HCT116 (cell line): ENCODE measurements around the gene SPANXN3.

Experiments
- CTCF ChIP-seq, 3 experiments: fragments of 200-600 bp in 1 of 3; sonication (generic) in 1 of 3; IDR thresholded peaks in 2 of 3; conservative IDR thresholded peaks in 1 of 3; 2 replicates each; pipeline ENCODE4 v1.5.1; 2012 to 2017; ENCODE audit warnings: low read depth in 2 of 3, low read length in 2 of 3, antibody characterized with exemption in 1 of 3, borderline replicate concordance in 1 of 3, control low read depth in 1 of 3, mild to moderate bottlenecking in 1 of 3, mixed read lengths in 1 of 3, mixed run types in 1 of 3, moderate library complexity in 1 of 3; ENCODE audit not compliant: insufficient read depth in 1 of 3
- EZH2 ChIP-seq: fragments of 200-600 bp; sonication (generic); IDR thresholded peaks from 2 replicates; pipeline ENCODE4 v1.6.1; 2017; ENCODE audit warnings: antibody characterized with exemption, mixed run types
- MAX ChIP-seq: IDR thresholded peaks from 2 replicates; pipeline ENCODE4 v1.6.1; 2012
- REST ChIP-seq: IDR thresholded peaks from 2 replicates; pipeline ENCODE4 v1.6.1; 2012; ENCODE audit warnings: low read depth

GRCh38 chrX:143472347-143472938, 44.8 kb downstream of the SPANXN3 start:
- no peak for TF ChIP-seq MAX
- TF ChIP-seq CTCF (IDR thresholded peaks at IDR 0.05 in 2 of 3, conservative IDR thresholded peaks at IDR 0.05 in 1 of 3; ENCODE audit: borderline replicate concordance in 1 of 3, insufficient read depth in 1 of 3, low read depth in 2 of 3, low read length in 2 of 3), result no peak
- TF ChIP-seq EZH2, result no peak
- no peak for TF ChIP-seq REST
